Hippocampal formation (tissue), 2 donors: ENCODE data around the gene SYNPR.

Source experiments
- DNase-seq, 2 donors: peaks; one replicate each; lab custom pipeline; 2025; lab: John Stamatoyannopoulos, UW

Gene SYNPR

DNA sequence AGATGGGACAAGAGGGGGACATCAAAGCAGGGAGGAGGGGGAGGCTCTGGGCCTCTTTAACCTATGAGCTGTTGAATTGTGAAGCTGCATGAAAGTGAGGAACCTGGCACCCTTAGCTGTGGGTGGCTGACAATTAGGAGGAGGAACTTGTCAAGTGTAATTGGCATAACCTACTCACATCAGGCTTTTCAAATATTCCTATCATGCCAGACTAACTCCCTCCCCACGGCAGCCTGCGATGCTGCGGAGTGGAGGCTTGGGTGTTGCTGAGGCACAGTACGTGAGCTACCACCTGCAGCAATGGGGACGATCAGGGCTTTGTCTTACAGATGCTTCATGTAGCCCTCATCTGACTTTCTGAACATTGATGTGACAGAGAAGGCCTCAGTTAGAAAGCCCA lies 193.7 kb downstream of the SYNPR start:
- DNase-seq, result no peak

DNA sequence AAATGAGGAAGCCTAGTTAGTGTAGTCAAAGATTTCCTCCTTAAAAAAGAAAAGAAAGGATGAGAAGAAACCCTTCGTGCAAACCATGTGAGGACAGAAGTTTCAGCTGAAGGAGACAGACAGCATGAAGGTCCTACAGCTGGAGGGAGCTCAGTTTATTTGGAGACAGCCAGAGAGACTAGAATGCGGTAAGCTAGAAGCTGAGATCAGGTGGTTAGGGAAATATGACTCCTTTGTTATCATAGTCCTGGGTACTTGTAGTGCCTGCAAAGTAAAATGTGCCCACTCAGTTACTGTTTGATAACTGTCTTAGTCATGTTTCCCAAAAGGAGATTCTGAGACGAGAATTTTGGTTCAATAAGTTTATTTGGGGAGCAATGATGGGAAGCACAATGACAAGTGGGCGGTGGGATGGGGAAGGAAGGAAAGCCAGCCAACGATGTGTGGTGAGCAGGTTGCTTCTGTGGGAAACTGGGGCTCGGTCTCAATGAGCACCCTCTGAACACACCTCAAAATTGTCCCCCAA lies 195.6 kb downstream of the SYNPR start:
- no peak for DNase-seq

DNA sequence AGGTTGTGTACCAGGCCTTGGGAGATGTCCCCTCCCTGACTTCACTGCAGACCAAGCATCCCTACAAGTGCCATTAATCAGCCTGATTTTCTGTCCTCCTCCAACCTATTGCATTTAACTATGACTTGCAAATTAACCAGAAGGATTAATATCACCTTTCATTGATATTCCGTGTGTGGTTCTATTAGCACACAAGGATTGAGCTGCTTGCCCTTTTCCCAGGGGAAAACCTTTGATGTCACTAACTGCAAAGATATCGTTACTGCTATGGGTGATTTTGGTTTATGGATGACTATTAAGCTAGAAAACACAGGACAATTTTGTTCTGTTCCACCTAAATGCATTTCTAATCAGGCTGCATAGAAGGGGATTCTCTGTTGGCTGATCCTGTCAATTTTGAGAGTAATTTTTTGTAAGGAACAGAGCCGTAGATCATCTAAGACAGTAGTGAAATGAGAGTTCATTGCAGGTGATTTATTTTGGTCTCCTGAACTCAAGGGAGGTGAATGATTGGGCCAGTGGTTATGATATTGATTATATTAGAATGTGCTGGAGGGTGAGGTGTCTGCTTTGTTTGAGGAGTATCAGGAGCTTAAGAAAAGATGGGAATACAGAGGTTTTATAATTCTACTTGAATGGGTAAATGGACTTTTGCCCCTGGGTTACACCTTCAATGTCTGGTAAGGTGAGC lies 196.9 kb downstream of the SYNPR start:
- no peak for DNase-seq

DNA sequence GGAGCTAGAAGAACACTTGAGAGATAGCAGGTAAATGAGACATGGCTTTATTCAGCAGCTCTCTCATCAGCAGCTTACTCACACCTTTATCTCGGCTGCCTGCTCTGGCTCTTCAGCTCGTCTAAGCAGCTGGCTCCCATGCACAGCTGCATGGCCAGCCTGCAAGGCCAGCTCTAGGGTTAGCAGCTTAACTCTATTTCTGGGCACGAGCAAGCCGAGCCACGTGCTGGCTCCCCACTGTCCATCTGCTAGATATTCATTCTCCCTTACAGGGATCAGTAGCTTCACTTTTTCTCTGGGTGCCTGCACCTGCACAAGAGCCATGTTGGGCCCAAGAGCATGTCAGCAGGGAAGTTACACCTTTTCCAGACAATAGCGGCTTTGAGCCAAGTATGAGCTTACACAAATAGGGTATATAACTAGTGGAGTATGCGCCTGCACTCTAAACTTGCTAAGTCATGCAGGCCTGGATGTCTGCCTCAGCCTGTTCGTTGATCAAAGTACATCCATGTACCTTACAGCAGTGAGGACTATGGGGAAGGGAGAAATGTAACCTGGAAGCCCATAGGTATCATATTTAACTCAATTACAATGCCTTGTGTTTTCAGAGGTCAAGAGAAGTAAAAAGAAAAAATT lies 199.5 kb downstream of the SYNPR start:
- no peak for DNase-seq

DNA sequence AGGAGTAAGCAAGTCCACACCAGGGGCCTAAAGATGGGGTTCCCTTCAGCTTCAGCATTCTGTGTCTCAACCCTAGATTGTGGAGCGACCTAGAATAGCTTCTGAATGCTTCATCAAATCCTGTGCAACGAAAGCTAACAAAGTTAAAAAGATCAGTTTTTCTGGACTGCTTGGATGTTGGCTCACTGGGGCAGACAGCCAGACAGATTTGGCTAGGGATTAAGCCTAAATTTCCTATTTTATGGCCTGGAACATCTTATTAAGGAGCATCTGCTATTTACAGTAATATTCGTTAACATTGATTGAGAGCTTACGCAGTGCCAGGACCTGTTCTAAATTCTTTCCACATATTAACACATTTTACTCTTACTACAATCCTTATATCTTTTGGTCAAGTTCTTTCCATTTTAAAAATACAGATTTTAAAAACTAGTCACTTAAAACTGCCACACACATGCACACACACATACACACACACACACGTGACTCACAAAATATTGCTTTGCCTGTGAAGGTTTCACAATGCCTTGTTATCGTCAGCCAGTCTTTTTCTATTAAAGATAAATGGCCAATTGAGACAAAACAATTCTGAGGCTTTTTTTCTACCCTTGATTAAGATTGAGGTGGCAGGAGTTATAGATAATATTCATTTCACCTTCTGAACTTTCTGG lies 201.0 kb downstream of the SYNPR start:
- no peak for DNase-seq

DNA sequence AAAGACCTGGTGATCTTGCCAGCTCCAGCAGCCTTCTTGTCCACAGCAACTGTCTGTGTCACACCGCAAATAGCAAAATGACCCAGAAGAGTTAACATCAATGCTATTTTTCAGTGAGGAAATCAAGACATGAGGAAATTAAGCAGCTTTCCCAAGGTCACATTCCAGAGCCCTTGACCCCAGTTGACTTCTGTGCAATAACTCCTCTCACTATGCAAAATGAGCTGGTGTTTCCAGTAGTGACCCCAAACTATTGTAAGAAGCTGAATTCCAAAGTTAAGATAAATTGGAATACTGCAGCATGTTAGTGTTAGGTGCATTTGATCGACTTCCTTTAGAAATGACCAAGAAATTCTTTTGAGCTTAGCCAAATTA lies 201.5 kb downstream of the SYNPR start:
- no peak for DNase-seq

DNA sequence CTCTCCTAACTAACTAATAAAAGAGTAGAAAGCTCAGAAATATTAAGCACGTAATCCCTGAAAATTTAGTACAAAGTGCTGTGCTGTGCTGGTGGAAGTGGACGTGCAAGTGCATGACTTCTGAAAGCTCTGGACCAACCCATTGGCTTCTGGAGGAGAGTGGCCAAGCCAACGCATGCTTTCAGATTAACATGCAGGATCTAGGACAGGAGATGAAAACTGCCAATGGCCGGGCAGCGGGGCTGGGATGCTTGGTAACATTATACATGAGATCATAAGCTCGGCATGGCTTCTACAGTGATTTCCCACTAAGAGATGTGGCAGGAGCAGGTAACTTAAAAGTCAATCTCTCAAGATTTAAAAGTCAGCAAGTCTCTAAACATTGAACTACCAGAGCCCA lies 203.5 kb downstream of the SYNPR start:
- no peak for DNase-seq

DNA sequence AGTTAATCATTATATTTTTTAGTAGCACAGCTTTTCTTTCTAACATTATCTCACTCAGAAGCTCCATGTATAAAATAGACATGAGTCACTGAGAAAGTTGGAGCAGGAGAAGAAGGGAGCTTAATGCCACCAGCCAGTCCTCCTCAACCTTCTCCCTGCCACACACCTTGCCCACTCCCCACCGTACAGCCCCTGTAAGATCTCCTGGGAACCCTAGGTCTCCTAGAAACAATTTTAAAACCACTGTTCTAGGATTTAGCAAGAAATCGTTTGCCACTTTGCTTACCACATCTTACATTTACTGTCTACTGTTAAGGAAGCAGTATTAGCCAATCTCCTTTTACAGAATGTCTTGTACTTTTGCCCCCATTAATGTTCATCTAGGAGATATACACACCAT lies 204.2 kb downstream of the SYNPR start:
- no peak for DNase-seq

DNA sequence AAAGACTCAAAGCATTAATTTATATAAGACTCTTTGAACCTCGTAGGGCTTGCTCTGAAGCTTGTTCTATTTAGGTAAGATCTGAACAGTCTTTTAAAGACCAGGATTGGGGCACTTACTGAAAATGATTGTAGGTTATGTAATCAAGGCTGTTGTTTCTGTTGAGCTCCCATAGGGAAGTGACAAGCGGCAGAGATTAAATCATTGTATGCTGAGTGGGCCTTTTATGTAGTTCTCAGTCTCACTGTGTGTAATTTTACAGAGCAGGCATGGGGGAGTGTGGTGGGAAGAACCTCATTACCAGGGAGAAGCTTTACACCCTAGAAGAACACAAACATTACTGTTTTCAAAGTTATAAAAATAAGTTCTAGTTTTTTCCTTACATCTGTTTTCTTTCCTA lies 214.4 kb downstream of the SYNPR start:
- DNase-seq, result no peak

DNA sequence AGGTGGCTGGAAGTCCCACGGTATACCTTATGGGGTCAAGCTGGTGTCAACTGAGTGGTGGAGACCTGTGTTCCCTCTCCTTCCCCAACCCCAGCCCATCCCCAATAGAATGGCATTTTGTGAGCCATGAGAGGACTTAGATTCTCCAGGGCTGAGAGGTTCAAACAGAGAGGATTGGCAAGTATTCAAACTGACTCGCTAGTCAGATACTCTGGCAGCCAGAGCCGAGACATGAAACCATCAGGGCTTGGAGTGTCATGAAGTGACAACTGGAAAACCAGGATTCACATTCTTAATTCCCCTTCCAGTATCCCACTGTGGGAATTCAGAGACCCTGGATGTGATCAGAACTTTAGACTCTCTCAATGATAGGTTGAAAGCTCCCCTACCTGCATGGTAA lies 215.0 kb downstream of the SYNPR start:
- DNase-seq, result no peak

DNA sequence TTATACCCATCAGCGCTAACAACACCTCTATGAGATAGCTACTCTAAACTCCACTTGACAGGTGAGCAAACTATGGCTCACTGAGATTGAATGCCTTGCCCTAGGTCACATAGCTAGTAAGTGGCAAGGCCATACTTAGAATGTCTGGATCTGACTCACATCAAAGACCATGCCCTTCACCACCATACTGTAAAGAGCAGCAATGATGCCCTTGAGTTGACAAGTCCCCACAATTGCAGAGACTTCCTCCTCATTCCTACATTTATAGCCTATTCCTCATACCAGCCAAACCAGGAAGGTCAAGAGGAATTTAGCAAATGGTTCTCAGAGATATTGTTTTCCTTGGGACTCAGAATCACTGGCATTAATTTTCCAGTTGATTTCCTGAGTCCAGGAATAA lies 216.5 kb downstream of the SYNPR start:
- no peak for DNase-seq

DNA sequence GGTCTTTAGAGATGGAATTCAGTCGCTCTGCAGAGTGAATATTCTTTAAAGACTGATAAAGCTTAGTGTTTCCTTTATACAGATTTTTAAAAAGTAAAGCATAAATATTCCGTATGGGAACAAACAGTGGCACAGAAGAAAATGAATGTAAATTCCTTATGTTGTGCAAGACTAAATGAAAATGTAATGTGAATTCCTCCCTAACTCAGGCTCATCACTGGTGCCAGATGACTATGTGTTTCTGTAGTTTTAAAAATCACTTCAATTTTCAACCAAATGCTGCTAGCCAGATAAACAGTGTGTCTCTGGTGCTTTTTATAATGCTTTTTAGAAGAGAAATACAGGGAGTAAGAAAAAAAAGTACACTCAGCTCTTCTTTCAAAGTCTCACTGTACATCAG lies 219.5 kb downstream of the SYNPR start:
- DNase-seq, result peak in 1 of 2 donors; percentile 31

DNA sequence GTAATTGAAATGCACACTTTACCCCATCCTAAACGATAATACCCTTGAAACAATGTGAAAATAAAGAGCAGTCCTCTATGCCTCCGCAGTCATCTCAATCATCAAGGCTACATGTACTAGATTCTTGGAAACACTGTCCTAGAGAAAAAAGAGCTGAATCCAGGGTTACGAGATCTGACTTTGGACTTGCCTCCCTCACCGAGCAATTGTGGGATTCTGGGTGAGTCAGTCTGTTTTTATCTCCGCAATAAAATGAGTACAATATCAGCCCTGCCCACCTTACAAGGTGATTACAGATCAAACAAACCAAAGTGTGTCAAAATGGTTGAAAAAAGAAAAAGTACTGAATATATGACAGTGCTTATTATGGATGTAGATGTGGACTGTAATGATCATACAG lies 222.1 kb downstream of the SYNPR start:
- DNase-seq, result no peak

DNA sequence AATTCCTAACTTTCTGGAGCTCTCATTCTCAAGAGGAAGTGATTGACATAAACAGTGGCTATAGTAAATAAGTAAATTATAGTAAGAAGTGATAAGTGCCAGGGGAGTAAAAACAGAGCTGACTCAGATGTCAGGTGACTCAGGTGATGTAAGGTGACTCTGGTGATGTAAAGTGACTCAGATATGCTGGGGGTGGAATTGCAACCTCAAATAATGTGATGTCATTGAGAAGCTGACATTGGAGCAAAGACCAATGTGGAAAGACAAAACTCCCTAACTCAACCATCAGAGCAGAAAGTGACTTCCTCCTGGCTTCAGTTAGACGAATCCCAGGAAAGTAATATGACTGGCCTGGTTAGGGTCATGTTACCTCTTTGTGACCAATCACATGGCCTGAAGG lies 230.2 kb downstream of the SYNPR start:
- no peak for DNase-seq

DNA sequence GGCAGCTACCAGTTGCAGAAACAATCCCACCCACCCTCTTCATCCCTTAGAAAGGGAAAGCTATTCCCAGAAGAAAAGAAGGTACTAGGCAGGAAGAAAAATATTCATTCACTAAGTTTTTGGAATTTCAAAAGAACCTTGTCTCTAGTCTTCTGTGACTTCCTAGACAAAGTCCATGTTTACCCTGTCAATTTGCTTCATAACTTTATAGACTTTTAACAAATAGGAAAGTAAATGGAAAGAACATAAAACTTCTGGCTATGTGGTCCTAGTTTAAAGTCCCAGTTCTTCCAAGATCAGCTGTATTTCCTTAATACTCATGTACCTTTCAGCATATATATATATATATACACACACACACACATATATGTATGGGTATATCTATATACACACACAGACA lies 230.7 kb downstream of the SYNPR start:
- no peak for DNase-seq

DNA sequence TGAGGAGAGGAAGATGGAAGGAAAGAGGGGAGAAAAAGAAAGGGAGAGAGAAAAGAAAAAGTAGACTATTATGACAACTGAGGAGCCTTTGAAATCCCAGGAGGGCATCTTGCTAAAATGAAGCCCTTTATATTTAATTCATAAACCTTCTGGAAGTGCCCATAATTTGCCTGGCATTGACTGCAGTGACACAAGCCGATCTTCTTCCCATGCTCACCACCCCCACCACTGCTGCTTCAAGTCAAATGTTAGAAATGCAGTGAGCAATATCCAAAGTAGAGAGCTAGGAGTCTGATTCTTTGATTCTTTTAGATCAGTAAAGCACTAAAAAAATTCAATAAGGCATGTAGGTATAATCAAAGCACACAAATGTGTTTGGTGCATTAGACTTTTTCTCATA lies 235.7 kb downstream of the SYNPR start:
- no peak for DNase-seq

DNA sequence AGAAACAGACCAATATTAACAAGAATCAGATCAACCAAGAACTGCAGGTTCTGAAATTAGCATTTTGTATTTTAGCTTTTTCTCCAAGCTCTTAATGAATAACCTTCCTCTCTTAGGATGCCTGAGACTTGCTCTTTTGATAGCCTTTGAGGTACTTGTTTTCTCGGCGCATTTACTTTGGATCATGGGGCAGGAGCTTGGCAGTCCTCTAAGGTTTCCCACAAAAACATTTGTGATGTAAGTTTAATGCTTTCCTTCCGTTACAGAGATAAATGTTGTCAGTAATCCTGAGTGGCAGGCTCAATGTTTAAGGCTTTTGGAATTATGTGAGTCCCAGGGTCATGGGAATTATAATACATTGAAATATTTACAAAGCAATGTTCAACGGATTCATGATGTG lies 236.6 kb downstream of the SYNPR start:
- no peak for DNase-seq

DNA sequence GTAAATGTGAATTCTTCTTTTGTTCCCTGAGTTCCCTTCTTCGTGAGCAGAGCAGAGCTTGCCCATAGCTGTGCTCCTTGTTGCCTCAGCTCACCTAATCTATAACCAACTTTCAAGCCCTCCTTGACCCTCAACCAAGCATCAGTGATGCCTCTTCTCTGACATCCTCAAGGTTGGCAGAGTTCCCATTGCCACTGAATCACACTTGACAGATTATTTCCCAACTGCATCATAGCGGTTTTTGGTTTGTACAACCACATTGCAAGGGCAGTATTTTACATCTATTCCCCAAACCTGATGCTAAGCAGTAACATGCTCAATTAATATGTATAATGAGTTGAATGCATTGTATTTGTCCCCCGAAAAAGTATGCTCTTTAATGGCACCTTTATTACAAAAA lies 241.3 kb downstream of the SYNPR start:
- no peak for DNase-seq

DNA sequence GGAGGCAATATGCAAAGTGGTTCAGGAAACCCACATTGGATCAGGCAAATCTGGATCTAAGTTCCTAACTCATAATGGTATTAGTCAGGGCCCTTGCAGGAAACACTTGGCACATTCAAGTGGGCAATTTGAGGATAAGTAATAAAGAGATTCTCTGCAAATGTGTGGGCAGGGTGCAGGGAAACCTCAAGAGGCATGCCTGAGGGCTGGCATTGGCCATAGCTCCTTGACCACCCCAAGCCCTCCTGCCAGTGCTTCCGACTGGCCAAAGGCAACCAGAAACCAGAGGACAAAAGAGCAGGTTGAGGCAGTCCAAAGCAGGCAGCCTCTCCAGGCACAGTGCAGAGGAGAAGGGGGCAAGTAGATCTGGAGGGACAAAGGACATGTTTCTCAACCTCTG lies 243.5 kb downstream of the SYNPR start:
- DNase-seq, result no peak

DNA sequence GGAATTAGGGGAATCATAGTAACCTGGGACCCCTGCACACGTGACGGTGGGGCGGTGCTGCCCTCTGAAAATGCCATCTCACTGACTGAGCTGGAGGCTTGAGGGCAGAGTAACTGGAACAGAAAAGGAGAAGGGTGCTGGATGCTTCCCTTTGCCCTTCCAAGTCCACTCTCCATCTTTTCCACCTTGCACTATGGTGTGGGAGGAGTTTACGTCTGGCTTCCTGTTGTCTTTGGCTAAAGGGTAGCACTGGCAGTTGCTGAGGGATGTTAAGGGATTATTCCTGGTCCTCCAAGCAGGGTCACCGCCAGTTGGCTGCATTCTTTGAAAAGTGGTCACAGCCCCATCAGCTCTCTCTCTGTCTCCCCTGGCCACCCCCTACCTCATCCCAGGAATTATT lies 245.0 kb downstream of the SYNPR start:
- no peak for DNase-seq

DNA sequence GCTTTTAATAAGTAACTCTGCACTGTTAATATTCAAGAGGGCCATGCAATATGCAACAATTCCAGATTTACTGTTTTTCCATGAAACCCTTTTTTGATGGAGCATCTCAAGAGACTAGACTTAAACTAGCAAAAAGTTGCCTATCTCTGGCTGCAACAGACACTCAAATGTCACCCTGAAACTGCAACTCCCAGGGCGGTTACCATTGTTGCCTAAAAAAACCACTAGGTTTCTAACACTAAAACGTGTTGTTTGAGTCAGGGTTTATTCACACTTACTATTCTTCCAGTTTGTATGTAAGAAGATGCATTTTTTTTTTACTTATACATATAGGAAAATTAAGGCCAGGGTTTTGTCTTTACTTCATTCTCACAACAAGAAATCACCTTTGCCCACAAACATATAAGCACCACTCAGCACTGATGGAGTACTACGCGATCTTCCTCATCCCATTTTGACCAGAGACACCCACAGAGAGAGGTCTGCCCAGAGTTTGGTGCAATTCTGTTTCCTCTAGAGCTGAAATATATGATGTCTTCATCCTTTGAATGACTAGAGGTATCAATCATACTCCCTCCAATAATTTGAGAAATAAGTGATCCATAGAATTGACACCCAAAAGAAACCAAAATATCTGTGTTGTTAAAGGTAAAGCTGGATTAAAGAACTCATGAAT lies 250.4 kb downstream of the SYNPR start:
- DNase-seq, result no peak

DNA sequence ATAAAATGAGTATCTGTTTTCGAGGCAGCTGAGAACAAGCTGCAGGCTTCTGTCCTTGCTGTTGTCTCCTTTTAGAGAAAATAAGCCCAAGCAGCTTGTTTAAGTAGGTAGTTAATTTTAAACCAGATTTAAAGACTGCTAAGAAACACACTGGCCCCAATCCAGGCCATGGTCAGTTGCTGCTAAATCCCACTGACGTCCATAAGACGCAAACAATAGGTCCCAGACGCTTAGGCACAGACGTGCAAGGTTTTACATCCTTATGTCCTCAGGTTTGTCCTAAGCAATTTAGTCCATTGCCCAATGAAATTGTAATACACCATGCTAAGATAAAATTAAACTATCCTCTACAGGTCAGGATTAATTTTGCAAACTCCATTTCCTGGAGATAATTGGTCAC lies 254.4 kb downstream of the SYNPR start:
- no peak for DNase-seq

DNA sequence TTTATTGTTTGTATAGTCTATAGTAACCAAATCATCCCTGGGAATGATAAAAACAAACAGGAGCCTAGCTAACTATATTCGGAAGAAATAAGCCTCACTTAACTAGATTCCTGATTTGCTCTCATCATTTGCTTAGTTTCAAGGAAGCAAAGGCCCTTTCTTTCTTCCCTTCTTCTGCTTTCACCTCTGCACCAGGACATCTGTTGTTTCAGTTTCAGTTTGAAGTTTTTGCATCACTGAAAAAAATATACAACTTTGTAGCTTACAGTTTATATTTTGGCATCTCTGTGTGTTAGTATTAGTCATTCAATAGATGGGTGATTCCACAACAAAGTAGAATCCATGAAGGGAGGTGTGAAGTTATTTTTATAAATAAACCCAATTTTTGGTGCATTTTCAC lies 260.8 kb downstream of the SYNPR start:
- DNase-seq, result no peak
